IPS-NIHi11 (cell line): ENCODE measurements around the gene SAP30BP.

ENCODE experiments used
- DNase-seq: peaks from one replicate; pipeline ENCODE4 v3.0.0; 2012; ENCODE audit warnings: mixed read lengths, low spot score

The SAP30BP gene

GRCh38 chr17:75739801-75740200 lies 72.7 kb downstream of the SAP30BP start:
- no peak for DNase-seq

GRCh38 chr17:75740215-75740614 lies 73.1 kb downstream of the SAP30BP start:
- DNase-seq: no peak

- DNase-seq: no peak
Observed at GRCh38 chr17:75740631-75741077, 73.5 kb downstream of the SAP30BP start.

GRCh38 chr17:75742337-75742736 lies 75.2 kb downstream of the SAP30BP start:
- DNase-seq: no peak

GRCh38 chr17:75743625-75744206 lies 76.6 kb downstream of the SAP30BP start:
- DNase-seq: no peak

- no peak for DNase-seq
Observed at GRCh38 chr17:75748706-75749105, 81.6 kb downstream of the SAP30BP start.

- peak; percentile 85 for DNase-seq
Observed at GRCh38 chr17:75749545-75750389, 82.6 kb downstream of the SAP30BP start.

- no peak for DNase-seq
Observed at GRCh38 chr17:75750661-75751423, 83.7 kb downstream of the SAP30BP start.

GRCh38 chr17:75751676-75752404 lies 84.7 kb downstream of the SAP30BP start:
- DNase-seq: no peak

GRCh38 chr17:75752405-75752709 lies 85.2 kb downstream of the SAP30BP start:
- DNase-seq: no peak

- DNase-seq: no peak
Observed at GRCh38 chr17:75752802-75753513, 85.8 kb downstream of the SAP30BP start.

- peak; percentile 91 for DNase-seq
Observed at GRCh38 chr17:75753514-75754377, 86.6 kb downstream of the SAP30BP start.

- DNase-seq: no peak
Observed at GRCh38 chr17:75754378-75755204, 87.5 kb downstream of the SAP30BP start.

GRCh38 chr17:75755205-75755901 lies 88.2 kb downstream of the SAP30BP start:
- DNase-seq: no peak

- DNase-seq: no peak
Observed at GRCh38 chr17:75755990-75756389, 88.9 kb downstream of the SAP30BP start.

- DNase-seq: no peak
Observed at GRCh38 chr17:75756451-75757085, 89.4 kb downstream of the SAP30BP start.

- DNase-seq: no peak
Observed at GRCh38 chr17:75757086-75757681, 90.0 kb downstream of the SAP30BP start.
